ENCODE data around the gene UTP18. TPM values are rescaled to one million over a fixed set of nuclear protein-coding genes. Genes with fewer than 3 reads are reported as not detected.
A peak's percentile ranks its signal among the peaks of the same experiment; 100 is the strongest.
"Not testable (repeated sequence)": the region's sequence is repeated elsewhere in the genome, so short reads cannot be mapped to it uniquely, and the experiment has no call there.

The UTP18 gene
- total and polyA plus RNA-seq, 10 donors, result 23.5 to 45.6 (median 36.6) TPM

DNA sequence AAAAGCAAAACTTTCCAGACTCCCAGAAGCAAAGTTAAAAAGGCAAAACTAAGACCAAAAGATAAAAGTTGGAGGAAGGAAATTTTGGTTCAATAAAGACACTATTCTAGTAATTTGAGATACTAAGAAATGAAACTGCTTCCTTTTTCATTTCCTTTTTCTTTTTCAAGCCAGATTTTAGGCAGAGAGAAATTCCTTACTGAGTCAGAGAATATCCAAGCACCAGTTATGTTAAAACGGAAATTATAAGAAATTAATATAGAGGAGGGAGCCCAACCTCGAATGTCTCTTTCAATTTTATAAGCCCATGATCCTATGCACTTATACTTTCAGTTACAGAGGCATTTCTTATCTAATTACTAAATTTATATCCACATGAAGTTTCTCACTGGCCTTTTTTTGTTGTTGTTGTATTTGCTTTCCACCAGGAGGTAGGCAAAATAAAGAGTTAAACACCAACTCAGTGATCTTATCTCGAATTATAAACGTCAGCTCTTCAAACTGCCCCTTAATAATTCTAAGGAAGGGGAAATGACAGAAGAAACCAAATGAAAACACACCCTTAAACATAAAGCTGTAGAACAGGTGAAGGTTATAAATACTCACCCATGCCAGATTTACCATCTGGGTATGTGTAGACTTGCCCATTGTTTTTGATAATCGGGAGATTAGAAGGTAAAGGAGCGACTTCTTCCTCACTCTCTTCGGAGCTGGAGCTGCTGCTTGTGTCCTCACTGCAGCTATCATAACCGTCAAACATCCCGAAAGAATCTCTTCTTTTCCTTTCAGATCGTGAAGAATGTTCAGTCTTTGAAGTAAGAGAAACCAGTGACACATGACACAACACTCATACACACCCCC is 35.7 kb upstream of the UTP18 start:
- no peak overlapping the region for H3K4me3 ChIP-seq
- intact Hi-C loops (cut with DNase I; ENCODE audit: low total_unique reads), result no loop called here
- peak overlapping the region; percentile 0 to 63 (median 33) for H3K27ac ChIP-seq
- TF ChIP-seq POLR2A (IDR thresholded peaks at IDR 0.05), result no peak
- TF ChIP-seq, protein P1, sequence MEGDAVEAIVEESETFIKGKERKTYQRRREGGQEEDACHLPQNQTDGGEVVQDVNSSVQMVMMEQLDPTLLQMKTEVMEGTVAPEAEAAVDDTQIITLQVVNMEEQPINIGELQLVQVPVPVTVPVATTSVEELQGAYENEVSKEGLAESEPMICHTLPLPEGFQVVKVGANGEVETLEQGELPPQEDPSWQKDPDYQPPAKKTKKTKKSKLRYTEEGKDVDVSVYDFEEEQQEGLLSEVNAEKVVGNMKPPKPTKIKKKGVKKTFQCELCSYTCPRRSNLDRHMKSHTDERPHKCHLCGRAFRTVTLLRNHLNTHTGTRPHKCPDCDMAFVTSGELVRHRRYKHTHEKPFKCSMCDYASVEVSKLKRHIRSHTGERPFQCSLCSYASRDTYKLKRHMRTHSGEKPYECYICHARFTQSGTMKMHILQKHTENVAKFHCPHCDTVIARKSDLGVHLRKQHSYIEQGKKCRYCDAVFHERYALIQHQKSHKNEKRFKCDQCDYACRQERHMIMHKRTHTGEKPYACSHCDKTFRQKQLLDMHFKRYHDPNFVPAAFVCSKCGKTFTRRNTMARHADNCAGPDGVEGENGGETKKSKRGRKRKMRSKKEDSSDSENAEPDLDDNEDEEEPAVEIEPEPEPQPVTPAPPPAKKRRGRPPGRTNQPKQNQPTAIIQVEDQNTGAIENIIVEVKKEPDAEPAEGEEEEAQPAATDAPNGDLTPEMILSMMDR (IDR thresholded peaks at IDR 0.05 in 8 of 11, conservative IDR thresholded peaks at IDR 0.05 in 3 of 11), result no peak
- no peak for TF ChIP-seq POLR2AphosphoS5 (IDR thresholded peaks at IDR 0.05)
- H3K27me3 ChIP-seq (replicated peaks in 1 of 7), result no peaks in the 10 kb centered on the region
- no peak for DNase-seq
- H3K4me1 ChIP-seq, result peaks cover 10 to 48% (median 20%) of the 10 kb centered on the region in 6 donors
- H3K9me3 ChIP-seq, result no peaks in the 10 kb centered on the region
- 38 to 46% (median 41%) methylated on average over 10 of the region's 10 CpGs for WGBS, 5 donors
- H3K36me3 ChIP-seq, result peaks cover 0 to 57% (median 34%) of the 10 kb centered on the region in 6 donors

DNA sequence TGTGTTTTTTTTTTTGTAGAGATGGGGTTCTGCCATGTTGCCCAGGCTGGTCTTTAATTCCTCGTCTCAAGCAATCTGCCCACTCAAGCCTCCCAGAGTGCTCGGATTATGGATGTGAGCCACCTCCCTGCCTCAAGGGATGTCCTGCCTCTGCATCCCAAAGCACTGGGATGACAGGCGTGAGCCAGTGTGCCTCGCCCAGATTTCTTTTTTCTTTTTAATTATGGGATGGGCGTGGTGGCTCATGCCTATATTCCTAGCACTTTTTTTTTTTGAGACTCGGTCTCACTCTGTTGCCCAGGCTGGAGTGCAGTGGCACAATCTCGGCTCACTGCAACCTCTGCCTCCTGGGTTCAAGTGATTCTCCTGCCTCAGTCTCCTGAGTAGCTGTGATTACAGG is 34.8 kb upstream of the UTP18 start:
- DNase-seq; intact Hi-C loops (cut with DNase I; ENCODE audit: low total_unique reads); H3K27me3 ChIP-seq (replicated peaks in 1 of 7); H3K4me3 ChIP-seq; H3K9me3 ChIP-seq: not testable (repeated sequence)
- 91 to 98% (median 95%) methylated on average over 7 of the region's 7 CpGs for WGBS, 5 donors
- Histone ChIP-seq H3K36me3 (peaks cover 0 to 48% (median 25%) of the 10 kb centered on the region in 6 donors), H3K27ac (peak overlapping the region in 1 of 8 donors; percentile 63), H3K4me1 (peaks cover 10 to 57% (median 28%) of the 10 kb centered on the region in 6 donors)

DNA sequence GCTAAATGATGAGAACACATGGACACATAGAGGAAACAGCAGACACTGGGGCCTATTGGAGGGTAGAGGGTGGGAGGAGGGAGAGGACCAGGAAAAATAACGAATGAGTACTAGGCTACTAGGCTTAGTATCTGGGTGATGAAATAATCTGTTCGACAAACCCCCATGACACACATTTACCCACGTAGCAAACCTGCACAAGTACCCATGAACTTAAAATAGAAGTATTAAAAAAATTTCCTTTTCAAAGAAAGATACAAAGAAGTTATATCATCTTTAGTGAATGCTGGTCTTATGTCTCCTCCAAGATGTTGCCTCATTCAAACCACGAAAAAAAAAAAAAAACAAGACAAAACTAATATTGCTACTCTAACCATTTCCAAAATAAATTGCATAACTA is 32.2 kb upstream of the UTP18 start:
- H3K36me3 ChIP-seq, result peaks cover 0 to 22% (median 5%) of the 10 kb centered on the region in 6 donors
- no peaks in the 10 kb centered on the region for H3K9me3 ChIP-seq
- WGBS, 5 donors, result 43 to 76% (median 61%) methylated on average over 4 of the region's 4 CpGs
- no peak for TF ChIP-seq POLR2AphosphoS5 (IDR thresholded peaks at IDR 0.05)
- no peak for TF ChIP-seq POLR2A (IDR thresholded peaks at IDR 0.05)
- TF ChIP-seq, protein P1 (IDR thresholded peaks at IDR 0.05 in 8 of 11, conservative IDR thresholded peaks at IDR 0.05 in 3 of 11), result no peak
- no peaks in the 10 kb centered on the region for H3K27me3 ChIP-seq (replicated peaks in 1 of 7)
- H3K27ac ChIP-seq, result no peak overlapping the region
- H3K4me1 ChIP-seq, result peaks cover 10 to 84% (median 32%) of the 10 kb centered on the region in 6 donors
- DNase-seq, result no peak
- no peak overlapping the region for H3K4me3 ChIP-seq
- intact Hi-C loops (cut with DNase I; ENCODE audit: low total_unique reads), result no loop called here

DNA sequence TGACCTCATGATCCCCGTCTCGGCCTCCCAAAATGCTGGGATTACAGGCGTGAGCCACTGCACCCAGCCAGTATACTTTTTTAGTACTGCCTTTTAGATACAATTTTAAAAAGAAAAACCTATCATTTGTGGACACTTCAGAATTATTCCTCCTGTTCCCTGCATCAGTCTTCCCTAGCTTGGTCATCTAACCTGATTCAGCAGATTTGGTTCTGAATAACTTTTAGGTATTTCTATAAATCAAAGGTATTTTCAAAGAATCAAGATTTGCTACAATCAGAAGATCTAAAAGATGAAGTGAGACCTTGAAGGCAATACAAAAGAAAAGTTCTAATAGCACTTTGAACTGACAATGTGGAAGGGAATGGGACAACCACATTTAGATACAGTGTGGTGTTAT is 30.5 kb upstream of the UTP18 start:
- no peak for TF ChIP-seq POLR2A (IDR thresholded peaks at IDR 0.05)
- no peak for TF ChIP-seq POLR2AphosphoS5 (IDR thresholded peaks at IDR 0.05)
- TF ChIP-seq, protein P1 (IDR thresholded peaks at IDR 0.05 in 8 of 11, conservative IDR thresholded peaks at IDR 0.05 in 3 of 11), result no peak
- H3K9me3 ChIP-seq, result no peaks in the 10 kb centered on the region
- DNase-seq, result no peak
- H3K4me3 ChIP-seq, result no peak overlapping the region
- intact Hi-C loops (cut with DNase I; ENCODE audit: low total_unique reads), result no loop called here
- WGBS, 5 donors, result 94 to 100% (median 98%) methylated on average over 3 of the region's 3 CpGs
- H3K4me1 ChIP-seq, result peaks cover 5 to 72% (median 21%) of the 10 kb centered on the region in 6 donors
- no peak overlapping the region for H3K27ac ChIP-seq
- no peaks in the 10 kb centered on the region for H3K27me3 ChIP-seq (replicated peaks in 1 of 7)
- H3K36me3 ChIP-seq, result peaks cover 0 to 7% (median 0%) of the 10 kb centered on the region in 6 donors
